Hematopoietic multipotent progenitor cell treated with erythropoietin and hydrocortisone succinate and interleukin-3 and kit ligand, for 17 days (in vitro differentiated cells): ENCODE results near the gene PSMA7.

ENCODE experiments used
- DNase-seq: peaks from one replicate; pipeline ENCODE4 v3.0.0-alpha.2; 2015; ENCODE audit warnings: low spot score

Gene PSMA7

GRCh38 chr20:62171245-62171644 is 28.1 kb upstream of the PSMA7 start:
- no peak for DNase-seq

GRCh38 chr20:62170536-62170935 is 27.3 kb upstream of the PSMA7 start:
- no peak for DNase-seq

- DNase-seq = no peak
Observed at GRCh38 chr20:62168890-62169435, 25.8 kb upstream of the PSMA7 start.

- no peak for DNase-seq
Observed at GRCh38 chr20:62168061-62168460, 24.9 kb upstream of the PSMA7 start.

- no peak for DNase-seq
Observed at GRCh38 chr20:62167474-62167873, 24.3 kb upstream of the PSMA7 start.

- DNase-seq = no peak
Observed at GRCh38 chr20:62165762-62166399, 22.7 kb upstream of the PSMA7 start.

- DNase-seq = no peak
Observed at GRCh38 chr20:62164879-62165761, 21.9 kb upstream of the PSMA7 start.

- DNase-seq = no peak
Observed at GRCh38 chr20:62163986-62164762, 21.0 kb upstream of the PSMA7 start.

- no peak for DNase-seq
Observed at GRCh38 chr20:62163485-62163865, 20.3 kb upstream of the PSMA7 start.

- no peak for DNase-seq
Observed at GRCh38 chr20:62162765-62163484, 19.7 kb upstream of the PSMA7 start.

GRCh38 chr20:62161347-62161746 is 18.2 kb upstream of the PSMA7 start:
- no peak for DNase-seq

- DNase-seq = no peak
Observed at GRCh38 chr20:62160876-62161275, 17.7 kb upstream of the PSMA7 start.

- no peak for DNase-seq
Observed at GRCh38 chr20:62160253-62160652, 17.1 kb upstream of the PSMA7 start.

GRCh38 chr20:62159839-62160238 is 16.6 kb upstream of the PSMA7 start:
- no peak for DNase-seq

- no peak for DNase-seq
Observed at GRCh38 chr20:62159052-62159451, 15.9 kb upstream of the PSMA7 start.

- DNase-seq = no peak
Observed at GRCh38 chr20:62158541-62158940, 15.3 kb upstream of the PSMA7 start.

GRCh38 chr20:62158088-62158400 is 14.8 kb upstream of the PSMA7 start:
- DNase-seq = no peak

GRCh38 chr20:62157387-62158087 is 14.3 kb upstream of the PSMA7 start:
- DNase-seq = no peak

GRCh38 chr20:62156592-62157386 is 13.6 kb upstream of the PSMA7 start:
- DNase-seq = peak; percentile 68

- DNase-seq = no peak
Observed at GRCh38 chr20:62156254-62156556, 13.0 kb upstream of the PSMA7 start.
